ENCODE data around the gene HDAC6. TPM values are rescaled to one million over a fixed set of nuclear protein-coding genes. Genes with fewer than 3 reads are reported as not detected.

Gene HDAC6
- polyA plus RNA-seq, 4 donors = 123 to 209 (median 159) TPM

Other genes starting within 250 kb of the HDAC6 start
- 100 to 1,000 TPM; 246 to 383 (median 329) TPM for gene RBM3, start 227.6 kb upstream of the HDAC6 start, polyA plus RNA-seq (ENCODE audit: insufficient read length in 4 of 4)
- 100 to 1,000 TPM; 111 to 149 (median 114) TPM for gene WDR13, start 204.6 kb upstream of the HDAC6 start, polyA plus RNA-seq (ENCODE audit: insufficient read length in 4 of 4)
- gene WAS, start 118.3 kb upstream of the HDAC6 start, polyA plus RNA-seq (ENCODE audit: insufficient read length in 4 of 4) = 1 to 10 TPM; 2.8 to 4.0 (median 3.4) TPM
- gene SUV39H1, start 105.3 kb upstream of the HDAC6 start, polyA plus RNA-seq (ENCODE audit: insufficient read length in 4 of 4) = 1 to 10 TPM; 4.7 to 7.8 (median 5.9) TPM
- 1 to 10 TPM in 3 of 4 donors, not detected in 1; 1.6 to 1.7 (median 1.6) TPM for gene GLOD5, start 40.3 kb upstream of the HDAC6 start, polyA plus RNA-seq (ENCODE audit: insufficient read length in 4 of 4)
- gene GATA1, start 15.5 kb upstream of the HDAC6 start, polyA plus RNA-seq (ENCODE audit: insufficient read length in 4 of 4) = 1 to 10 TPM in 1 of 4 donors, under 1 TPM in 3; 0.26 to 2.4 (median 0.55) TPM
- gene ERAS, start 24.4 kb downstream of the HDAC6 start, polyA plus RNA-seq (ENCODE audit: insufficient read length in 4 of 4) = under 1 TPM in 2 of 4 donors, not detected in 2; 0.18 to 0.43 TPM
- gene PCSK1N, start 33.5 kb downstream of the HDAC6 start, polyA plus RNA-seq (ENCODE audit: insufficient read length in 4 of 4) = 10 to 100 TPM in 1 of 4 donors, 1 to 10 TPM in 3; 4.4 to 16.8 (median 5.4) TPM
- 10 to 100 TPM; 24.8 to 57.6 (median 34.0) TPM for gene TIMM17B, start 95.7 kb downstream of the HDAC6 start, polyA plus RNA-seq (ENCODE audit: insufficient read length in 4 of 4)
- gene PQBP1, start 95.9 kb downstream of the HDAC6 start, polyA plus RNA-seq (ENCODE audit: insufficient read length in 4 of 4) = 10 to 100 TPM; 60.6 to 86.0 (median 71.9) TPM
- 10 to 100 TPM; 22.3 to 33.7 (median 30.2) TPM for gene SLC35A2, start 109.6 kb downstream of the HDAC6 start, polyA plus RNA-seq (ENCODE audit: insufficient read length in 4 of 4)
- 1 to 10 TPM; 5.8 to 9.2 (median 6.7) TPM for gene PIM2, start 117.0 kb downstream of the HDAC6 start, polyA plus RNA-seq (ENCODE audit: insufficient read length in 4 of 4)
- gene OTUD5, start 155.5 kb downstream of the HDAC6 start, polyA plus RNA-seq (ENCODE audit: insufficient read length in 4 of 4) = 10 to 100 TPM; 59.8 to 67.2 (median 63.9) TPM
- gene KCND1, start 169.8 kb downstream of the HDAC6 start, polyA plus RNA-seq (ENCODE audit: insufficient read length in 4 of 4) = 1 to 10 TPM; 2.7 to 6.6 (median 3.5) TPM
- gene GRIPAP1, start 200.2 kb downstream of the HDAC6 start, polyA plus RNA-seq (ENCODE audit: insufficient read length in 4 of 4) = 10 to 100 TPM; 40.3 to 72.8 (median 55.5) TPM
- gene TFE3, start 241.3 kb downstream of the HDAC6 start, polyA plus RNA-seq (ENCODE audit: insufficient read length in 4 of 4) = 10 to 100 TPM; 26.8 to 38.4 (median 34.1) TPM